HG02970 (cell line): ENCODE results near the gene IL1RAPL2.
"Not testable (repeated sequence)": the region's sequence is repeated elsewhere in the genome, so short reads cannot be mapped to it uniquely, and the experiment has no call there.

Experiments used
- ATAC-seq: cut with Tn5 transposase; IDR thresholded peaks from one replicate; pipeline ENCODE4 v1.9.1; 2021; ENCODE audit warnings: mild to moderate bottlenecking, moderate library complexity, moderate number of reproducible peaks; ENCODE audit not compliant: unreplicated experiment, low FRiP score

The IL1RAPL2 gene

GRCh38 chrX:104842646-104843045, 276.6 kb downstream of the IL1RAPL2 start:
- ATAC-seq = no peak

- ATAC-seq = no peak
Observed at GRCh38 chrX:104852241-104852640, 286.2 kb downstream of the IL1RAPL2 start.

- no peak for ATAC-seq
Observed at GRCh38 chrX:104854188-104854587, 288.2 kb downstream of the IL1RAPL2 start.

DNA sequence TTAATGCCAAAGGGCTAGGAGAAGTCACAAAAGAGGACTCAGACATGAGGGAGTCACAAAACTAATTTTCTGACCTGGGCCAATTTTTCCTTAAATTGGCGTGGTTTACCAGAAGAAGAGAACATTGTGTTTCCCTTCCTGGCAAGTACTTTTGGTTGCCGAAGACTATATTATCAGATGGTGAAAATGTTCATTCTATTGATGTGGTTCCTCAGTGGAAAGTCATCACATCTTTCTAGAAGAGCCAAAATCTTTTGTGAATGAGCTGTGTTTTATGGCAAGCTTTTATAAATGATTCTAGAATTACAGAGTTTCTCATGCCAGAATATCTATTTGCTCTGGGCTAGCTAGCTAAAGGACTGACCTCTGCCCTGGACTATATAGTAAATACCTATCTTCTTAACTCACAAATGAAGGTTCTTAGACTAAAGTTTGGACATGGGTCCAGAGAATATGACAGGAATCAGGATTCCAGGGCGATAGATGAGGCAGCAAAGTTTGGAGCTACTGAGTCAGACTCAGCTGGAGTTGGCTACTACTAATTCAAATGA, 288.9 kb downstream of the IL1RAPL2 start:
- no peak for ATAC-seq

- no peak for ATAC-seq
Observed at GRCh38 chrX:104863466-104863865, 297.5 kb downstream of the IL1RAPL2 start.

DNA sequence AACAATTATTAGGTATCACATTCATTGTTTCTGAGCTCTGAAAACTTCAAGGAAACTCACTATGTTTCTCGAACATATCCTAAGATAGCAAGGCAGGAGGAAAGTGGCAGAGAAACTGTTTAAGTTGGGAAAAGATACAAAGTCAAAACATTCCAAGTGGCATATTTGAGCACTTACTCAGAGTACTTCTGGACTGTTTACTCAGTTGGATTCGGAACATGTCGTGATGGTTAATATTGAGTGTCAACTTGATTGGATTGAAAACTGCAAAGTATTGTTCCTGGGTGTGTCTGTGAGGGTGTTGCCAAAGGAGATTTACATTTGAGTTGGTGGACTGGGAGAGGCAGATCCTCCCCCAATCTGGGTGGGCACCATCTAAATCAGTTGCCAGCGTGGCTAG, 298.3 kb downstream of the IL1RAPL2 start:
- no peak for ATAC-seq

DNA sequence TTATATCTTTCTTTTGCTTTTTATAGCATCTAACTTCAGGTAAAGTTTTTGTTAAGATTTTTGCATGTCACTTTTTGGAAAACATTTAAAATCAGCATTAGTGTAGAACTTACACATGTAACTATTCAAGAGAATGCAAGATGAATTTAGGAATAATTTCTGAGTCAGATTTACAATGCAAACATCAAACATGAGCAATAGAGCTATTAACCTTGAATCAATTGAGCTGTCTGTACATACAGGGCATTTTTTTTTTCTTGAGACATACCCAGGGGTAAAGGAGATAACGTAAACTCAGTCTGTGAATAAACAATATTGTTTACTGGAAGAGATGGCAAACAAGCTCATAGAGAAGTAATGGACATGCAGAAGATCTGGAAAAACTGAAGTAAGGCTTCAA, 311.5 kb downstream of the IL1RAPL2 start:
- ATAC-seq = no peak

DNA sequence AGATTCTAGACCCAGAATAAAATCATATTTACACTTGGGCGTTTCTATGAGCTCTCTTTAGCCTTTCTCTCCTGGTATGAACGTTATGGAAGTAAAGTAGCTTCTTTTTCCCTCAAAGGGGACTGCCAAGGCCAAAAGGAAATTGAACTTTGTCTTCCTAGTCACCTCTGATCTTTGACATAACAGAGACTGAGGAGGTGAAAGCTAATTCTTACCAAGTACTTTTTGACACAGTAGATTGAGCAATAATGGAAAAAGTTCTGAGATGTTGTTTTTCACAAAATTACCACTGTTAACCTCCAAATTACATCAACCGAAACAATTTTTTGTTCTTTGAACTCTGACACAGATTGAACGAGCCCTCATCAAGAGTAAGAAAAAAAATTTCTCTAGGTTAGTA, 336.1 kb downstream of the IL1RAPL2 start:
- ATAC-seq = no peak

GRCh38 chrX:104909694-104910093, 343.7 kb downstream of the IL1RAPL2 start:
- not testable (repeated sequence) for ATAC-seq

- no peak for ATAC-seq
Observed at GRCh38 chrX:104913348-104913747, 347.3 kb downstream of the IL1RAPL2 start.

- ATAC-seq = not testable (repeated sequence)
Observed at GRCh38 chrX:104914686-104915085, 348.7 kb downstream of the IL1RAPL2 start.

- no peak for ATAC-seq
Observed at GRCh38 chrX:104918122-104918521, 352.1 kb downstream of the IL1RAPL2 start.

- no peak for ATAC-seq
Observed at GRCh38 chrX:104921584-104922205, 355.7 kb downstream of the IL1RAPL2 start.

- ATAC-seq = peak; percentile 98
Observed at GRCh38 chrX:104922206-104922621, 356.2 kb downstream of the IL1RAPL2 start.

DNA sequence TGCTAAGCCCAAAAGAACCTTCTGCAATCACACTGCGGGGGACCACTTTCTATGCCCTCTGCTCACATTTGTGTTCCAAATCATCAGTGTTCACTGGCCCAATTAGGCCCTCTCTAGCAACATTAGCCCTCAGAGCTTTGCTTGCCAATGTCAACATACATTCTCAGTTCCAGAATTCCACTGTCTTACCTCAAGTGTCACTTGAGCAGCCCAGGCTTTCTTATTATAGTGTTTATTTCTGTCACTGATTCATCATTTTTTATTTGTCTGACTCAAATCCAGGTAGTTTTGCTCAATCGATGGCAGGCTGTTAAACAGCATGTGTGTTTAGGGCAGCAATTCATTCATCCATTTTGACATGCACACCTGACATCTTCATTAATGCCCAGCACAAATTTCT, 363.3 kb downstream of the IL1RAPL2 start:
- ATAC-seq = no peak

- no peak for ATAC-seq
Observed at GRCh38 chrX:104935581-104935980, 369.6 kb downstream of the IL1RAPL2 start.

DNA sequence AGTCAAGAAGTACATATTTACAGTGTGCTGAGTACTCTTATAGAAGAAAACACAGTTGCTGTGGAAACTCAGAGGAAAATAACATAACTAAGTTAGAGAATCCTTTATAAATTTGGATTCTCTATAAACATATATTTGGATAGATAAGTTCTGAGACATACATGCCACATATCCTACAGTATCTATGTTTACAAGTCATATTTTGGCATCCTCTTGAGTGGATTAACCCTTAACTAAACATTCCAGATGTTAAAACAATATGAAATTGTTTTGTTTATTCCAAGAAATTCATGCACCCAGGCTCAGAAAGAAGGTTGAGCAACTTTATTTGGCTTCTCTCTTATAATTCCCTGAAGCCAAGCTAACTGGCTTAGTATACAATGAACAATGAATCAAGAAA, 387.3 kb downstream of the IL1RAPL2 start:
- ATAC-seq = no peak

GRCh38 chrX:104961926-104962325, 395.9 kb downstream of the IL1RAPL2 start:
- ATAC-seq = no peak

DNA sequence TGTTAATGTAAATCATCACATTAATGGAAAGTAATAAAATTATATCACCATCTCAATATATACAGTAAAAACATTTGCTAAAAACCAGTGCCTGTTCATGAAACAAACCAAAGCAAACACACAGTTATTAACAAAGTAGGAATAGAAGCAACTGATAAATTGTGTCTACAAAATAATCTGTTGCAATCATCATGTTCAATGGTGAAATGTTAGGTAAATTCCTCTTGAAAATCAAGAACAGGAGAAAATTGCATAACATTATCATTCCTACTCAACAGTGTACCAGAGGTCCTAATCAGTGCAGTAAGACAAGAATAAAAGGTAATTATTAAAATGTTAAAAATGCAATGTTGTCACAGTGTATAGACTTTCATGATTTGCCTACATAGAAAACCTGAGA, 402.2 kb downstream of the IL1RAPL2 start:
- no peak for ATAC-seq

GRCh38 chrX:104972737-104973136, 406.7 kb downstream of the IL1RAPL2 start:
- ATAC-seq = no peak

GRCh38 chrX:104987063-104987462, 421.1 kb downstream of the IL1RAPL2 start:
- no peak for ATAC-seq

DNA sequence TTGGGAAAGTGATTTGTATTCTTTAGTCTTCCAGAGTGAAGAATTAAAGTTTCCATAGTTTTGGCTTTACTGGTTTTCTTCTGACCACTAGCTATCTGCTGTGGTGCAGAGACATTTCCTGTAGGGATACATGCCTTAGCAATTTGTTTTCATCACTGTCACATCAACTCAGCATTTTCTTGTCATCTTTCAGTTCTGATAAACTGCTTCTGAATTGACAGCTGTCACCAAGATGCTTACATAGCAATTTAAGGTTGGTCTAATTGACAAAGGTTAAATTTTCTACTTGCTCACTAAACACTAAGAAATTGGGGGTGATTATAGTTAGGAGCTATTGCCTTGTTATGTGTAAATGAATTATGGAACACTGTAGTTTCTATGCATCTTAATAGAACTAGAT, 422.0 kb downstream of the IL1RAPL2 start:
- no peak for ATAC-seq

- no peak for ATAC-seq
Observed at GRCh38 chrX:104995546-104995945, 429.5 kb downstream of the IL1RAPL2 start.
